HT1080 (cell line): Measurements from ENCODE around the gene USP37. TPM values are rescaled to one million over a fixed set of nuclear protein-coding genes. Genes with fewer than 3 reads are reported as not detected.

Source experiments
- DNase-seq: peaks from one replicate; pipeline ENCODE4 v3.0.0-alpha.2; 2015; ENCODE audit warnings: low read depth
- total RNA-seq: library from RNA; depleted of rRNA; stranded (reverse); fragments of >200 nt; shearing (Covaris generic); gene quantifications from 2 replicates; pipeline ENCODE4 v1.2.3, GENCODE V29; 2014

The USP37 gene
- total RNA-seq, 1 experiment from 2014 or later = 7.7 TPM

- no peak for DNase-seq
These were observed 91.5 kb downstream of the USP37 start for GRCh38 chr2:218476676-218477075.

DNA sequence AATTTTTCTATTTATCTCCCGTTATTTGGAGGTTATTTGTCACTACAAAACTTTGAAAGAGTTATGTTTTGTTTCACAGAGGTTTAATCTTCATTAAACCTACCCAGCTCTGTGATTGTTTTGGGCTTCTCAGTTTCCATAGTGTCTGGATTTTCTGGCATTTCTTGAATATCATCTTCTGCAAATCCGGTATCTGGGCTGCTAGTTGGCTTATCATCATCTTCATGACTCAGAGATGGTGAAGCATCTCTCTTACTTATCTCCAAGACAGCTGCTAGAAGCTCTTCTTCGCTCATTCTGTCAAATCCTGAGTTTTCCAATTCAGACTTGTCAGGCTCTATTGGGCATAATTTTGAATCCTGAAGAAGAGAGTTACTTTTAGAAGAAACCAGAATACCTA, 93.6 kb downstream of the USP37 start:
- DNase-seq = no peak

DNA sequence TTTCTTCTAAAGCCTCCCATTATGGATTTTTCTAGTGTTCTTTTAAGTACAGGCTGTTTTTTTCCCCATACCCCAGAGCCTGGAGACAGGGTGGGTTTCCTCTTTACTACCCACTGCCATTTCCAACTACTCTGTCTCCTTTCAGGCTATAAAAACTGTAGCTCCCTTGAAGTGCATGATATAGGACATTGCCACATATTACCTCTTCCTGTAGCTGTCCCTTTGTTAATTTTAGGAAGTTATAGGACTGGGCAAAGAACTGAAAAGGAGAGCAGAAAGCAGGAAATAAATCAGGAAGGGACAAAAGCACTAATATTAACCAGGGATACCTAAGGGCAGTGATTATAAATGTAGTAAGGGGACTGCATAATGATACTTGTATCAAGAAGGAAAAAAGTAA, 95.2 kb downstream of the USP37 start:
- DNase-seq = no peak

DNA sequence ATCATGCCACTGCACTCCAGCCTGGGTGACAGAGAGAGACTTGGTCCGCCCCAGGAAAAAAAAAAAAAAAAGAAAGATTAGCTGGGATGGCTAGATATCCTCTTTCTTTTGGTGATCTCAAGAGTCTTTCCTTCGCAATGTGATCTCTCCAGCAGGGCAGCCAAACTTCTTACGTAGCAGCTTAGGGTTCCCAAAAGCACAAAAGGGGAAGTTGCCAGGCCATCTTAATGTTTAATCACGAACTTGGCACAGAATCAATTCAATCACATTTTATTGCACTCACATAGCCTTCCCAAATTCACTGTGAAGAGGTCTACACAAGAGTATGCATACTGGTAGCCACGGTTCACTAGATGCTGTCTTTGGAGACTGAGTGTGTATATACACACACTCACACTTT, 96.2 kb downstream of the USP37 start:
- no peak for DNase-seq

DNA sequence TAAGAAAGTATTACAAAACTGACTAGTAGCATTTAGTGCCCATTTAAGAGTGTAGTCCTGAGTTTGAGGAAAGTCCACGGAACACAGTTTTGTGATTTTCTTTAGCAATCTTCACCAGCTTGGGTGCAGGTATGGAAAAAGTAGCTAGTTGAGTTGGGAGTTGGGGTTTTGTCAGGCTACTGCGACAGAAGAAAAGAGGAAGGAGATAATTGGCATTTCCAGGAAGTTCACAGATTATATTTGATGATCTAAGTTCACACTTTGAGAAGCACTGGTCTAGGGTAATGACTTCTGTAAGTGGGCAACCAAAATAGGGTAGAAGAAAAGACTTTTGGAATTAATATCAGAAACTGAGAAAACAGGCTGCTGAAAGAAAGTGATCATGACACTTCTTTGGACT, 97.1 kb downstream of the USP37 start:
- DNase-seq = no peak

DNA sequence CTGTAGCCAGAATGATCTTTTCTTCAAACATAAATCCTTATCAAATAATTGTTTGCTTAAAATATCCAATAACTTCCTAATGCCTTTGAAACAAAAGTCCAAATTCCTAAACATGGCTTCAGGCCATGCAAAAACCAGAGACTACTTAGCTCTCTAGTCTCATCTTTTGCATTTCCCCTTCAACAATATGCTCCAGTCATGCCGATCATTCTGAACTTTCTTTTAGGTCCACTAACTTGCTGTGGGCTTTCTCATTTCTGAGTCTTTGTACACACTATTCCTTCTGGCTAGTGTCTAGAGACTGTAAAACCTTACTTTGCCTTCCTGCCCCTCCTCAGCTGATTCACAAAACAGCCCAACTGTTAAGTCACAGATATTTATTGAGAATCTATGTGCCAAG, 97.7 kb downstream of the USP37 start:
- no peak for DNase-seq

- DNase-seq = peak; percentile 25
These were observed 102.0 kb downstream of the USP37 start for GRCh38 chr2:218465987-218466633.

GRCh38 chr2:218458598-218458997, 109.6 kb downstream of the USP37 start:
- no peak for DNase-seq

DNA sequence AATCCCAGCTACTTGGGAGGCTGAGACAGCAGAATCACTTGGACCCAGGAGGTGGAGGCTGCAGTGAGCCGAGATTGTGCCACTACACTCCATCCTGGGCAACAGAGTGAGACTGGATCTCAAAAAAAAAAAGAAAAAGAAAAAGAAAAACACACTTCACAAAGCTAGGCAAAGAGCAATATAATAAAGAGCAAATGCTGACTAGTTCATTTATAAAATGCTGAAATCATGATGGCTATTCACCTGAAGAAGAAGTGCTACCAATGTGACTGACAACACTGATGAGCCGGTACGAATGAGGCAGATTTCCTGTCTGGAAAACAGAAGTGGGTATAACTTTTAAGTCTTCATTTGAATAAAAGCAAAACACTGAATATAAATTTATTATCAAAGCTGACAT, 111.3 kb downstream of the USP37 start:
- DNase-seq = no peak

DNA sequence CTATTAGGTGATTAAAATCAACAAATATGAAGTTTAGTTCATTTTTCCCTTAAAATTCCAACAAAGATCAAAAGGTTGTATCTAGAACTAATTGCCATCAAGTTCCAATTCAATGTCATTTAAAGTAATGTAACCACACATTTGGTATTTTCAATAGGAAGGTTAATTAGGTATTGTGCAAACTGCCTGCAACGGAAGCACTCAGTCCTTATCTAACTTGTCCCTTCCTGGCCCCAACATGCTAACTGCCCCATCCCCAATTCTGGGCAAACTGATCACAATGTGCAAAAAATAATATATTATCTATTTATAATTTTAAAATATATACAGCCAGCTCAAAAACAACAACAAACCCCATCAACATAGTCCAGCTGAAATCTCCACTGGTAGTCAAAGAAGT, 116.1 kb downstream of the USP37 start:
- no peak for DNase-seq

DNA sequence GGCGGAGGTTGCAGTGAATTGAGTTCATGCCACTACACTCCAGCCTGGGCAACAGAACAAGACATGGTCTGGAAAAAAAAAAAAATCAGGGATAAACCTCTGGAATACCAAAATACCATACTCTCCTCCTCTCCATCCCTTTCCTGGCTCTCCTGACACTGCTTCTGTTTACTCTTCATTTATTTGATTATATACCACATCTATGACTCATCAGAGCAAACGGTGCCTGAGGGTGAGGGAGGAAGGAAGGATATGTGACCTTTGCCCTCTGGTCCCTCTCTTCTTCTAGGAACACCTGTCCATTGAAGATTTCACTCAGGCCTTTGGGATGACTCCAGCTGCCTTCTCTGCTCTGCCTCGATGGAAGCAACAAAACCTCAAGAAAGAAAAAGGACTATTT, 119.2 kb downstream of the USP37 start:
- peak; percentile 67 for DNase-seq

GRCh38 chr2:218447072-218447471, 121.1 kb downstream of the USP37 start:
- no peak for DNase-seq

- no peak for DNase-seq
These were observed 121.6 kb downstream of the USP37 start for GRCh38 chr2:218446547-218446946.

DNA sequence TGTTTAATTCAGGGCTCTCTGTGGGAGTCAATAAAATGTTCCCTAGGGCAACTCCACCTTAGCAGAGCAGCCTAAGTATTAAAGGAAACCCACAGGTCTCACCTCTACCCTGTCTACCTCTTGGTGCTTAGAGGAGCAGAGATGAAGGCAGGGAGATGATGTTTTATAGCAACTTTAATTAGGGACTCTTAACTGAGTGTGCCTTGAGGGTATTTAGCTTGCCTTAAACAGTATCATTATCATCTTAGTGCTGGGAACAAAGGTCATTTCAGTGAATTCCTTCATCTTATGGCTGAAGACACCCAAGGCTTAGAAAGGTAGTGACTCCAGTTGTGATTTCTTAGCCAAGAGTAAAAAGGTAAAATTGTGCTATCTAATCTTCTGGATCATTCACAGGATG, 122.5 kb downstream of the USP37 start:
- no peak for DNase-seq

DNA sequence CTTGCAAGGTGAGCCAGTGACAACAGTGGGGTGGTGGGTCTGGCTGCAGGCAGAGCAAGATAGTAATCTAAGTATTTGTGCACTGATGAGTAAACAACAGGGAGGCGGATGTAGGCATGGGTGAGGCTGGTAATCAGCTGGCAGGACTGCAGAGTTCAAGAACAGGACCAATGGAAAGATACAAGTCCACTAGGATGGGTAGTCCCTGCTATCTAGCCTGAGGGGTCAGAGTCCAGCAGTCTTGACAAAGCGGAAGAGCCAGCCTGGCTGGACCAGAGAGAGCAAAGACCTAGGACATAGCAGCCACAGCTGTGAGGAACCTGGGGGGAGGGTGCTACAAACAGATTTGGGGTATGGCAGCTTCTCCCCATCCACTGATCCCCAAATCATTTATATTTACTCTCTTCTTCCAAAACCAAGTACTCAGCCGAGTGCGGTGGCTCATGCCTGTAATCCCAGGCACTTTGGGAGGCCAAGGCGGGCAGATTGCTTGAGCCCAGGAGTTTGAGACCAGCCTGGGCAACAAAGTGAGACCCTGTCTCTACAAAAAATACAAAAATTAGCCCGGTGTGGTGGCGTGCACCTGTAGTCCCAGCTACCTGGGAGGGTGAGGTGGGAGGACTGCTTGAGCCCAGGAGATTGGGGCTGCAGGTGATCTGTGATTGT, 123.3 kb downstream of the USP37 start:
- no peak for DNase-seq

DNA sequence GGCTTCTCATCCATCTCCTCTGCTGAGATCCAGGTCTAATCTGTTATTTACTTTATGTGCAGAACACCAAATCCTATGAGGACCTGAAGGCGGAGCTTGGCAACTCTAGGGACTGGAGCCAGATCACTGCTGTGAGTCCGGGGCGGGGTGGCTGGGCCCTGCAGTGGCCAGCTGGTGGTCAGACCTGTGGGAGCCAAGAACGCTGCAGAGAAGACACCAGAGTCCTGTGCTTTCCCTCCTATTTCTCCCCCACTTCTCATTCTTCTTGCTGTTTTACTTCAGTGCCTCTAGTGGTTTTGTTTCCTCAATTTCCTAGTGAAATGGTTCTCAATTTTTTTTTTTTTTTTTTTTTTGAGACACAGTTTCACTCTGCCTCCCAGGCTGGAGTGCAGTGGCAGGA, 129.6 kb downstream of the USP37 start:
- no peak for DNase-seq

DNA sequence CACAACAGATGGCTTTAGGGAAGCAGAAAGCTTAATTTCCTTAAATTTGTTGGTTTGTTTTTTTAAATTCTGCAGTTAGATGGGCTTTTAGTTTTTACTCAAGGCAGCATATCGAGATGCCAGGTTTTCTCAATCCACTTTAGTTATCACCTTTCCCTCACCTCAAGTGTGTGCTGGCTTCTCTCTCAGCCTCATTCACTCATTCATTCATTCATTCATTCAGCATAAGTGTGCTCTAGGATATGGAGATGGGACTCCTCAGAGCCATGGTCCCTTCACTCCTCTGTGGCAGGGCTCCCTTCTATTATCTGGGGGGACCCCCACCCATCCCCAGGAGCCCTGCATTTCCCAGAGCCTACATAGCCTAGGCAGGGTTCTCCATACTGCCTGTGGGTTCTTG, 130.2 kb downstream of the USP37 start:
- no peak for DNase-seq

DNA sequence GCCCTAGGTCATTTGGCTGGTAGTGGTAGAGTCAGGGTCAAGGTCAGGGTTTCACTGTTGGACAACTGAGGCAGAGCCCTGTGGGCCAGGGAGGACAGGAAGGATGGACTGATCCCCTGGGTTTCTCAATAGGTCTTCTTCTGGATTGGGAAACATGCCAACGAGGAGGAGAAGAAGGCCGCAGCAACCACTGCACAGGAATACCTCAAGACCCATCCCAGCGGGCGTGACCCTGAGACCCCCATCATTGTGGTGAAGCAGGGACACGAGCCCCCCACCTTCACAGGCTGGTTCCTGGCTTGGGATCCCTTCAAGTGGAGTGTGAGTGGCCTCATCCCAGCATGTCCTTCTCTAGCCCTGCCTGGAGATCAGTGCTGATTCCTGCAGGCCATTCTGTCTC, 131.2 kb downstream of the USP37 start:
- no peak for DNase-seq

DNA sequence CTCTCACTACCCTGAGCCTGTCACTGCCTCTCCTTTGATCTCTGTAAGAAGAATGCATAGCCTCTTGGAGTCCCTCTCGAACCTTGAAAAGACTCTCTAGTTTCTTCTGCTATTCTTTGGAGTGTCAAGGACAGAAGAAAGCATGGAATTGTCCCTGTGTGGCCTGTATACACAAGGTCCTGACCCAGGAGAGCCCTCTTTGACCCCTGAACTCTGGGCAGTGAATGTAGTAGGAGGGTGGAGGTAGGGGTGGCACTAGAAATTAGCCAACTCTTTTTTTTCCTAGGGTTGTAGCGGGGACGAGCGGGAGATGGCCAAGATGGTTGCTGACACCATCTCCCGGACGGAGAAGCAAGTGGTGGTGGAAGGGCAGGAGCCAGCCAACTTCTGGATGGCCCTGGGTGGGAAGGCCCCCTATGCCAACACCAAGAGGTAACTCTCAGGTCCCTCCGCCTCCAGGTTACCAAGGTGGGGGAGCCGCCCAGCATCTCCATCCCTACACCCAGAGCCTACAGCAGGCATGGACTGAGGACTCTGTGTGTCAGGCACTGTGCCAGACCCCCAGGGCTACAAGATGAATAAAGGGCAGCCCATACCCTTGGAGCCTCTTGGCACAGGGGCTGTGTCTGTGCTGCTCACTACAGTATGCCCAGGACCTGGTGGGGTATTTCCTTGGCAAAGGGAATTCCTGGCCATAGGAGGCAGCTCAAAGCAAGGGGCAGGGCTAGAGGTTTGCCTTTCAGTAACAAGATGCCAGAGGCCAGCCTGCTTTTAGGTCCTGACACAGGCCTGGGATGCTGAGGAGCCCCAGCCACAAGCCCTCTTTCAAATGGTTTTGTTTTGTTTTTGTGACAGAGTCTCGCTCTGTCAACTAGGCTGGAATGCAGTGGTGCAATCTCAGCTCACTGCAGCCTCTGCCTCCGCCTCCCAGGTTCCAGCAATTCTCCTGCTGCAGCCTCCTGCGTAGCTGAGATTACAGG, 132.9 kb downstream of the USP37 start:
- no peak for DNase-seq

DNA sequence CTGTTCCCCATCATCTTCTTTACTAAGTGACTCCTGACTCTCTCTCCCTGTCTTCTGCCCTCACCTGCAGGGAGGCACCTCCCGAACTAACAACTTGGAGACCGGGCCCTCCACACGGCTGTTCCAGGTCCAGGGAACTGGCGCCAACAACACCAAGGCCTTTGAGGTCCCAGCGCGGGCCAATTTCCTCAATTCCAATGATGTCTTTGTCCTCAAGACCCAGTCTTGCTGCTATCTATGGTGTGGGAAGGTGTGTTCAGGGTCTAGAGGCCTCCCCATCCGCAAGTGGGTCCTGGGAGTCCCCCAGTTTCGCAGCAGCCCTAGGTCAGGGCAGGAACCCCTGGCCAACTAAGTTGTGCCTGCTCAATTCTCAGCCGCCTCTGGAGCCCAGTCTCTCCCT, 133.7 kb downstream of the USP37 start:
- no peak for DNase-seq

DNA sequence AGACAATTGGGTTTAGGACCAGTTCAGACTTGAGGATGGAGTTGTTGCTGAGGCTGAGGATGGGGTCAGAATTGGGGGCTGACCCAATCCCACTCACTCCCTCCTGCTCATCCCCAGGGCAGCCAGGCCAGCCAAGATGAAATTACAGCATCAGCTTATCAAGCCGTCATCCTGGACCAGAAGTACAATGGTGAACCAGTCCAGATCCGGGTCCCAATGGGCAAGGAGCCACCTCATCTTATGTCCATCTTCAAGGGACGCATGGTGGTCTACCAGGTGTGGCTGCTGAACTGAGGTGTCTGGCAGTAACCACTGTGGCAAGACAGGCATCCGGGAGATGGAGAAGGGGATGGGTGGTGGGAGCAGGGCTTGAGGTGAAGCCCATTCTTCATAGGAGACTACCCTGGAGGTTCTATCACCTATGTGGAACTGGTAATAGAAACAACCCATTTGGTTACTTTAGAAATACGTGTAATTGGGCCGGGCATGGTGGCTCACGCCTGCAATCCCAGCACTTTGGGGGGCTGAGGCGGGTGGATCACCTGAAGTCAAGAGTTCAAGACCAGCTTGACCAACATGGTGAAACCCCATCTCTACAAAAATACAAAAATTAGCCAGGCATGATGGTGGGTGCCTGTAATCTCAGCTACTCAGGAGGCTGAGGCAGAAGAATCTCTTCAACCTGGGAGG, 135.3 kb downstream of the USP37 start:
- no peak for DNase-seq

GRCh38 chr2:218431878-218432277, 136.3 kb downstream of the USP37 start:
- no peak for DNase-seq
